HG03060 (cell line): Measurements from ENCODE around the gene ZSWIM9.
"Not testable (repeated sequence)": the region's sequence is repeated elsewhere in the genome, so short reads cannot be mapped to it uniquely, and the experiment has no call there.

Experiments
- ATAC-seq: cut with Tn5 transposase; IDR thresholded peaks from one replicate; pipeline ENCODE4 v1.9.1; 2021; ENCODE audit warnings: low read depth, moderate number of reproducible peaks; ENCODE audit not compliant: unreplicated experiment

Gene ZSWIM9

DNA sequence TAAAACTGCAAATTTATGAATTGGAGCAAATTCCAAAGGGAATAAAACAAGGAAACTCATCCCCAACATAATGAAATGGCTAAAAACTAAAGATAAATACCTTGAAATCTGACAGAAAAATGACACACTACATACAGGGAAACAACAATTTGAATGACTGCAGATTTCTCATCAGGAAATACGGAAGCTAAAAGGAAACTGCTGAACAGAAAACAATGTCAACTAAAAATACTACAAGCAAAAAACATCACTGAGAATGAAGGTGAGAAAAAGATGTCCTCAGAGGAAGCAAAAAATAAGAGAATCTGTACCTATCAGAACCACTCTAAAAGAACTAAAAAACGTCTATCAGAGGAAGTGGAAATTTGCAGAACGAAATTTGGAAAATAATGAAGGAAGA, 39.5 kb downstream of the ZSWIM9 start:
- ATAC-seq: no peak

DNA sequence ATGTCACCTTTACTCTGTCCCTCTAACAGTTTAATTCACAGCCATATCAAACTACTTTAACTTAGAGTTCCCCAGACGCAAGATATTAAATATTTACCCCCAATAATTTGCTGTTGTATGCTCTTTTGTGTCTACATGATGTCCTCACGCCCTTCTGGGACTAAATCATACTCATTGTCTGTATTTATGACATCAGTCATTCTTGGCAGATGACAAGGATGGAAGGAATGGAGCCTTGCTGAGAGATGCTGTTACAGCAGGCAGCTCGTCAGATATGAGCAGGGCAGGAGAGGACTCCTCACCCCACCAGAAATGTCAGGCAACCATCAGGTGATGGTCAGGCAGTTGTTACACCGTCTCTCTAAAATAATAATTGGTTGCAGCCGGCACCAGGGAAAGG, 43.5 kb downstream of the ZSWIM9 start:
- ATAC-seq: no peak

DNA sequence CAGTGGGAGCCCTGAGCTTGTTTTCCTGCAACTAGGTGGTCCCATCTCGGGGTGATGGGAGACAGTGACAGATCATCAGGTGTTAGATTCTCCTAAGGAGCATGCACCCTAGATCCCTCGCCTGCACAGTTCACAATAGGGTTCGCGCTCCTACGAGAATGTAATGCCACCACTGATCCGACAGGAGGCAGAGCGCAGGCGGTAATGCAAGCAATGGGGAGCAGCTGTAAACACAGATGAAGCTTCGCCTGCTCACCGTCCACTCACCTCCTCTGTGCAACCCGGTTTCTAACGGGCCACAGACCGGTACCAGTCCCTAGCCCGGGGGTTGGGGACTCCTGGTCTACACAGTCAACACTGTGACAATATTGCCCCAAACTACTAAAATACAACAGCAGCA, 46.5 kb downstream of the ZSWIM9 start:
- ATAC-seq: no peak

DNA sequence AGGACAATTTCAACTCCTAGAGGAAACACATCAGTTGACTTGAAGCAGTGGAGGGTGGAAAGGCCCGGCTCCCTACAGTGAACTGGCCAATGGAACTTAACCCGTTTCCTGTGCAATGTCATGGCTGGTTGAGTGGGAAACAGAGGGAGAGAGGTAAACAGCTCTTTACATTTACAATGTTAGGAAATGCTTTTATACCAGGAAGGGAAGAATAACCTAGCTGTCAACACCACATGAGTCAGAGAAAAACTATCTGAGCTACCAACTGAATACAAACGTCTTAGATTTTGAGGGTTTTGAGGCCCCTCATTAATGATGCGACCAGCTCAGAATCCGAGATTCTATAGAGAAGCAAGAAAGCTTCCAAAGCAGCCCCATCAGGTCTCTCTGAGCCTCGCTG, 48.5 kb downstream of the ZSWIM9 start:
- ATAC-seq: no peak

DNA sequence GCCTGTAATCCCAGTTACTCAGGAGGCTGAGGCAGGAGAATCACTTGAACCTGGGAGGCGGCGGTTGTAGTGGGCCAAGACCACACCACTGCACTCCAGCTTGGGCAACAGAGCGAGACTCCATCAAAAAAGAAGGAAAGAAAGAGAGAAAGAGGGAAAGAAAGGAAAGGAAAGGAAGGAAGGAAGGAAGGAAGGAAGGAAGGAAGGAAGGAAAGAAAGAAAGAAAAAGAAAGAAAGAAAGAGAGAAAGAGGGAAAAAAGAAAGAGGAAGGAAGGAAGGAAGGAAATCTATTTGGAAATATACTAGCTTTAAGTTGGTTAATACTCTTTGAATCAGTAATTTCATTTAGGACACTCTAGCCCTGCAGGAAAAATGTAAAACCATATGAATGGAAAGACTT, 50.3 kb downstream of the ZSWIM9 start:
- ATAC-seq: not testable (repeated sequence)

DNA sequence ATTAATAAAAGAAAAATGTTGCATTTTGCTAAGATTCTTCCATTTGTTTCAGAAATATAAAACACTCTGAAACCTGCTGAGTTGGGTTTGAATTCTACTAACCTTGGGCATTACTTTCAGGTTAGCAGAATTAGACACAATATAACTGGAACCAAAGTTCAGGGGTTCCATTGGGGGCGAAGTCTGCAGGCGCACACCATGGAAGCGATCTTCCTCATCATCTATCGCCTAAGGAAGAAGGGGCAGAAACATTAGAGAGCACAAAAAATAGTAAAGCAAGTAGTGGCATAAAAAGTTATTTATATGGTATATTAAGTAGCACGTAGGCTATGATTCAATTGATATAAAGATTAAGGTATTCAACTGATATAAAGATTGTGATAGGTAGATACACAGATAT, 51.1 kb downstream of the ZSWIM9 start:
- no peak for ATAC-seq

DNA sequence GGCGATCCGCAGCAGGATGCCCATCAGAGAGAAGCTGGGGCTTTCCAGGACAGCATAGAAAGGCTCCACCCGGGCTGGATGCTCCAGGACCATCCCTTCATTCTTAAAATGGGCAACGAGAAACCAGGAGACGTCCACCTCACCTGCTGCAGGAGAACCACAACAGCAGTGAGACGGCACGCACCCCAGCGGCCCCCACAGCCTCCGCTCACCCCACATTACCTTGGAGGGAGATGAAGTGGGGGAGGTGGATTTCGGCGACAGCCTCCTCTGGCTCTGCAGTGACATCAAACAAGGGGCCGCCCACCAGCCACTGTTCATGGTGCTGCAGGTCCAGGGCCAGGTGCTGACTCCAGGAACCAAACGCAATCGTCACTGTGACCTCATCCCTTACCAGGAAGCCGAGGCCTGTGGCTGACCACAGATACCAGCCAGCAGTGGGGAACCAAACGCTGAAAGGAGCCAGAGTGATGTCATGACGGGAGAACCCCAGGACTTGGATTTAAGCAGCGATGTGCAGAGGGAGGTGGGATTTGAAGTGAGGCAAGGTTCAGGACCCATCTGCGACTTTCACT, 60.2 kb downstream of the ZSWIM9 start:
- no peak for ATAC-seq

DNA sequence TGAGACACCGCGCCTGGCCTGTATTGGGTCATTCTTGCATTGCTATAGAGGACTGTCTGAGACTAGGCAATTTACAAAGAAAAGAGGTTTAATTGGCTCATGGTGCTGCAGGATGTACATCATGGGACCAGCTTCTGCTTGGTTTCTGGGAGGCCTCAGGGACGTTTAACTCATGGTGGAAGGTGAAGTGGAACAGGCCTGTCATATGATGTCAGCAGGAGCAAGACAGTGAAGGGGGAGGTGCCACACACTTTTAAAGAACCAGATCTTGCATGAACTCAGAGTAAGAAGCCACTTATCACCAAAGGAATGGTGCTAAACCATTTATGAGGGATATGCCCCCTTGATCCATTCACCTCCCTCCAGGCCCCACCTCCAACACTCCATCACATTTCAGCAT, 66.6 kb downstream of the ZSWIM9 start:
- ATAC-seq: no peak

DNA sequence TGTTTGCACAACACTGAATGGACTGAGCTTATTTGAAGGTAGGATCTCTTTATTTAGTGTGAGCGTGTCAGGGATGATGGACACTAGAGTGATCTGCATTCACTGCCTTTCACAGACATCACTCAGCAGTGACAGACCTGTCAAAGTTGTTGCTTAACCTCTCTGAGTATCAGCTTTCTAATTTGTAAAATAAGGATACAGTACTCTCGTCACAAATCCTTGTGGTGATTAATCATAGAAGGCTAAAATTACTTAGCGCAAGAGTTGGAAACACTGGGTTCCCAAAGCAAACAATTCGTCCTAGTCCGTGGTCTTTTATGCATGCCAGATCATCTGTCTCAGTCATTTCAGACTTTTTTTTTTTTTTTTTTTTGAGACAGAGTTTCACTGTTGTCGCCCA, 68.6 kb downstream of the ZSWIM9 start:
- no peak for ATAC-seq

DNA sequence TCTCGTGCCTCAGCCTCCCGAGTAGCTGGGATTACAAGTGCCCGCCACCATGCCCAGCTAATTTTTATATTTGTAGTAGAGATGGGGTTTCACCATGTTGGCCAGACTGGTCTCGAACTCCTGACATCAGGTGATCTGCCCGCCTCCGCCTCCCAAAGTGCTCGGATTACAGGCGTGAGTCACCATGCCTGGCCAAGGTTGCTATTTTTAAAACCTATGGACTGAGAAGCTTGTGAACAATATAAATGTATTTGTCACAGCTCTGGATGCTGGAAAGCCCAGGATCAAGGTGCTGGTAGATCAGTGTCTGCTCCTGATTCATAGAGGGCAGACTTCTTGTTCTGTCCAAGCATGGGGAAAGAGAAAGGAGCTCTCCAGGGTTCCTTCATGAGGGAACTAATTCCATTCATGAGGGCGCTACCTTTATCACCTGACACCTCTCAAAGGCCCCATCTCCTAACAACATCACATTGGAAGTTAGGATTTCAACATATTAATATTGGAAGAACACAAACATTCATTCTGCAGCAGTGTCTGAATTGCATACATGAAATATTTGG, 69.2 kb downstream of the ZSWIM9 start:
- ATAC-seq: no peak

DNA sequence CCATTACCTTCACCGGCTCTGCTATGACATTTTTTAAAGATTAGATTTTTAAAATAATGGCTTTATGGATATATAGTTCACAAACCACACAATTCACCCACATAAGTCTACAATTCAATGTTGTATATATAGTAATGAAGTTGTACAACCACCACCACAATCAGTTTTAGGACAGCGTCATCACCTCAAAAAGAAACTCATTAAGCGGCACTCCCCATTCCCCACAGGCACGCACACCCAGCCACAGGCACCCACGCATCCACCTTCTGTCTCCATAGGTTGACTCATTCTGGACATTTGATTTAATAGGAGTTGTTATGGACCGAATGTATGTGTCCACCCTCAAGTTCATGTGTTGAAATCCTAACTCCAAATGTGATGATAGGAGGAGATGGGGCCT, 71.3 kb downstream of the ZSWIM9 start:
- not testable (repeated sequence) for ATAC-seq

DNA sequence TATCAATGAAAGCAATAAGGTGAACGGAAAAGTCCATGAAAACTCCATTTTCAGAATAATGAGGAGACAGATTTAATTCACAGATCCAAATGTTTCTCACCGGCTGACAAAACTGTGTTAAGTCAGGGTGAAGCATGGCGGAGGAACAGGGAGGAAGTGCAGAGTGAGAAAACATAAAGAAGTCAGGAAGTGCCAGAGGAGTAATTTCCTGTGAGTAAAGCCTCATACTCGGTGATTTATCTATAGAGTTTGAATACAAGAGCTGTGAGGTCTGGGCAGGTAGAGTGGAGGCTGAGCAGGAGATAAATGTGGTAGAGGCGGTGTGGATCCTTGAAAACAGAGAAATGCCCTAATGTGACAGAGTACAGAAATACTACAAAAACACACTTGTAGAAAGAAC, 73.8 kb downstream of the ZSWIM9 start:
- ATAC-seq: no peak

DNA sequence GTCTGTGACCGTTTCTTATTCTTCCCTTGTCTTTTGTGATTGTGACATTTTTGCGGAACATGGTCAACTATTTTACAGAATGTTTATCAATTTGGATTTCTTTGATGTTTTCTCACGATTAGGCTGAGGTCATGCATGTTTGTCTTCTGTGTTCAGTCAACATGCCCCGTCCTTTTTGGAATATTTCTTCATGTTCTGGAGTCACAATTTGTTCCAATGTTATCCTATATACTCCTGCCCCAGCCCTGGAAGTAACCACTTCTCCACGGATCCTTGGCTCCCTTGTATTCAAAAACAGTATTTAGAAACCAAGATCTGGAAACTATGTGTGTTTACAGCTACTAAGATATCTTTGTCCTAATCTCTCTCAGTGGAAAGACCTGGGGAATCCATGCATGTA, 75.6 kb downstream of the ZSWIM9 start:
- ATAC-seq: no peak

DNA sequence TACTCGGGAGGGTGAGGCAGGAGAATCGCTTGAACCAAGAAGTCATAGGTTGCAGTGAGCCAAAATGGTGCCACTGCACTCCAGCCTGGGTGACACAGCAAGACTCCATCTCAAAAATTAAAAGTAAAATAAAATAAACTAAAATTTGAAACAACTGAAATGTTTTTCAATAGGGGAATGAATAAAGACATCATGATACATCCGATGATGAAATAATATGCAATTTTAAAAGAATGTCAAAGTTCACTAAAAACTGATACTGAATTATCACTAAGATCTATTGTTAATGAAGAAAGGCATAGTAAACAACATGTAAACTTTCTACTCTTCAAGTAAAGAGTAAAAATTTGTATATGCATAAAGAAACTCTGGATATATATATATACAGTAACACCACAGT, 76.7 kb downstream of the ZSWIM9 start:
- no peak for ATAC-seq
